Effector memory CD4-positive, alpha-beta T cell (primary cell): ENCODE data around the gene CHST1.

Experiments
- DNase-seq, 3 donors: peaks; one replicate each; pipeline ENCODE4 v3.0.0-alpha.2; 2020
- H3K27ac ChIP-seq: 2 replicates; pipeline ENCODE4 v1.7.0; 2013; ENCODE audit warnings: mild to moderate bottlenecking, low read length, moderate library complexity; ENCODE audit not compliant: insufficient read depth, poor library complexity, severe bottlenecking
- H3K27me3 ChIP-seq: replicated peaks from 2 replicates; pipeline ENCODE4 v1.7.0; 2013; ENCODE audit warnings: mild to moderate bottlenecking, low read length; ENCODE audit not compliant: insufficient read depth, control insufficient read depth, poor library complexity, severe bottlenecking
- H3K36me3 ChIP-seq: 2 replicates; pipeline ENCODE4 v1.7.0; 2013; ENCODE audit warnings: mild to moderate bottlenecking, low read length, moderate library complexity; ENCODE audit not compliant: control insufficient read depth, insufficient read depth
- H3K4me1 ChIP-seq: 2 replicates; pipeline ENCODE4 v1.7.0; 2013; ENCODE audit warnings: low read length, mild to moderate bottlenecking; ENCODE audit not compliant: control insufficient read depth, insufficient read depth, poor library complexity, severe bottlenecking
- H3K4me3 ChIP-seq: 2 replicates; pipeline ENCODE4 v1.7.0; 2013; ENCODE audit warnings: low read length, low read depth, mild to moderate bottlenecking; ENCODE audit not compliant: insufficient read depth, poor library complexity, severe bottlenecking
- H3K9me3 ChIP-seq: 2 replicates; pipeline ENCODE4 v1.7.0; 2013; ENCODE audit warnings: mild to moderate bottlenecking, low read length, moderate library complexity; ENCODE audit not compliant: control insufficient read depth

CHST1 gene

DNA sequence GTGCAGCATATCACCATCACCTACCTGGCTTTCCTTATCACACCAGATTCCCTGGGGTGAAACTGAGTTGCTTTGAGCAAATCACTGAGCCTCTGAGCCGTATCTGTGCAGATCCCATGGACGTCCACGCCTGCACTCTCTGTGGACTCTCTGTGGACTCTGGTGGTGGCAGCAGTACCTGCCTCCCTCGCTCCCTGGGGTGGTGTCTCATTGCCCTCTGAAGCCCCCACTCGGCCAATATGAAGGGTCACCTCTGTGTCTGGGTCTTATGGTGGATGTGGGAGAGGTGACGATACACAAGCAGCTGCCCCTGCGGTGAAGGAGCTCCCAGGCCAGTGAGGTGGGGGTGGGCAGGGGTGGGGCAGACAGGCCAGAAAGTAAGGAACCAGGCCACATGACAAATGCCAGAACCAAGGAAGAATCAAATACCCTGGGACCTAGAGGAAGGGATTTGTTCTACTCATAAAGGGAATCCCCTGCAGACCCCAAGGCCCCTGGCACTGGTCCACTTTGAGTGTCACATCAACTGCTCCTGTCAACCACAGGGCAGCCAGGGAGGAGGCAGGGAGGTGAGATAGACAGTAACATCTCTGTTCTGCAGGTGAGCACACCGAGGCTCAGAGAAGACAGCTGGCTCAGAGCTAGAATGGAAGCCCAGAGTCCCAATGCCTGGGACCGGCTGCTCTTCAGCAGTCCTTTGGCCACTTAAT lies 9.2 kb upstream of the CHST1 start:
- Histone ChIP-seq H3K27ac (no peak overlapping the region), H3K4me3 (no peak overlapping the region), H3K36me3 (no peaks in the 10 kb centered on the region), H3K9me3 (no peaks in the 10 kb centered on the region), H3K4me1 (no peaks in the 10 kb centered on the region), H3K27me3 (no peaks in the 10 kb centered on the region)
- DNase-seq, result no peak

DNA sequence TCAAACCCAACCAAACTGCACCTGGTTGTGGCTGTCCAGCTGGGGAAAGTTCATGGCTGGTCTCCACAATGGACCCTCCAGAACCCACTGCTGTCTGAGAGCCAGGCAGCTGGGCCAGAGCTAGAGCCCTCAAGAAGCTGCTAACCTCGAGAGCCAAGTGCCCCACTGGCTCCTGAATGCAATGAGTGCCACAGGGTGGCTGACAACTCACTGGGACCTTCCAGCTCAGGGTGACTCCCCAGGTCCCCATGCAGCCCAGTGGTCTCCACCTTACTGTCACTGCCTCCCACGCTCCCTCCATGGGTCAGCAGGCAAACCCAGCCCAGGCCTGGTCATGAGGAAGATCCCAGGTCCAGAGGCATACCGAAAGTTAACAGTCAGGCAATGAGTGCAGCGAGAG lies 8.0 kb upstream of the CHST1 start:
- Histone ChIP-seq H3K9me3 (no peaks in the 10 kb centered on the region), H3K27me3 (no peaks in the 10 kb centered on the region), H3K4me1 (no peaks in the 10 kb centered on the region), H3K27ac (no peak overlapping the region), H3K4me3 (no peak overlapping the region), H3K36me3 (no peaks in the 10 kb centered on the region)
- DNase-seq, result no peak

DNA sequence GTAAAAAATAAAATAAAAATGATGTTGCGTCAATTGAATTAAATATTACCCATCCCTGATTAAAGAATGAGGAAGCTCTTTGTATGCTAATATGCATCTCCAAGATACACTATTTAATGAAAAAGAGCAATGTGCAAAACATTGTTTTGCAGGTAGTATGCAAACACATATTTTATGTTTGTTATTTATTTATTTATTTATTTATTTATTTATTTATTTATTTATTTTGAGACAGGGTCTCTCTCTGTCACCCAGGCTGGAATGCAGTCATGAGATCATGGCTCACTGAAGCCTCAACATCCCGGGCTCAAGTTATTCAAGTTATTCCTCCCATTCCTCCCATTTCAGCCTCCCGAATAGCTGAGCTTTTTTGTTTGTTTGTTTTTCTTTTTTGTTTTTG lies 7.2 kb upstream of the CHST1 start:
- no peaks in the 10 kb centered on the region for H3K27me3 ChIP-seq

DNA sequence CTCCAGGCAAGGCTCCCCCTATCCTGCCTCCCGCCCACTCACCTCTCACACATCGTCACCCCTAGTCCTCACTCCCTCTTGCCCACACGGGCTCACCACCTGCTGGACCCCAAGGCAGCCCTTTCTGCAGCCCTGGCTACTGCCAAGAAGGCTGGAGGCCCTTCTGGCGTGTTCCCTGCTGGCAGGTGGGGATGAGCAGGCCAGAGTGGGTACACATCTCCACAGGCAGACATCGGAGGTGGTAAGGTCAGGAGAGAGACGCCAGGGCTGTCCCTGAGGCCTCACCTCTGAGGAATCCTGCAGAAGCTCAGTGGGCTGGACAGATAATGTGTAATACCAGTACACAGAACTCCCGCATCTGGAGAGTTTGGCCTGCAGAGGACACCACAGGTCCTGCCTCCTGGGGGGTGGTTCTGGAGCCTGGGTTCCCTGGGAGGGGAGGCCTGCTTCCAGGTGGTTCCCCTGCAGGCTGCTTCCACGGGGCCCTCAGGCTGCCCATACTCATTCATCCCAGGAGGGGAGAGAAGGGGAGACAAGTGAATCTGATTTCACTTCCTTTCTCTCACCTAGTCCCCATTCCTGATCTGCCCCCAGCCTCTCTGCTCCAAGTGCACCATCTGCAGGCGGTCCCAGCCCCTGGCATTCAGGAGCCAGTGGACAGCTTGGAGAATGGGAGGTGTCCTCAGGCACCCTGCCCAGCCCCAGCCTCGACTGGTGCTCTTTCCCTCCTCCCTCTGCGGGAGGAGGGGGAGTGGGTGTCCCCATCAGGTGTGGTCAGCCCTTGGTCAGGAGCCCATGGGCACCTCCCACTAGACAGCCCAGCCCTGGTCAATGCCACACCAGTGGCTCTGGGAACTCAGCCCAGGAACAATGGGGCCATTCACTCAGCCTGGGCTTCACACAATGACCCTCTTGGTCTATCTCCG lies 6.1 kb upstream of the CHST1 start:
- H3K27ac ChIP-seq, result no peak overlapping the region
- no peak overlapping the region for H3K4me3 ChIP-seq
- no peaks in the 10 kb centered on the region for H3K9me3 ChIP-seq
- H3K27me3 ChIP-seq, result no peaks in the 10 kb centered on the region
- DNase-seq, result no peak
- H3K4me1 ChIP-seq, result no peaks in the 10 kb centered on the region
- no peaks in the 10 kb centered on the region for H3K36me3 ChIP-seq

More for the DNA sequence above, 7.2 kb upstream of the CHST1 start:
- no peaks in the 10 kb centered on the region for H3K36me3 ChIP-seq
- H3K4me1 ChIP-seq, result no peaks in the 10 kb centered on the region
- H3K27ac ChIP-seq, result no peak overlapping the region
- H3K9me3 ChIP-seq, result no peaks in the 10 kb centered on the region
- no peak for DNase-seq
- H3K4me3 ChIP-seq, result no peak overlapping the region

DNA sequence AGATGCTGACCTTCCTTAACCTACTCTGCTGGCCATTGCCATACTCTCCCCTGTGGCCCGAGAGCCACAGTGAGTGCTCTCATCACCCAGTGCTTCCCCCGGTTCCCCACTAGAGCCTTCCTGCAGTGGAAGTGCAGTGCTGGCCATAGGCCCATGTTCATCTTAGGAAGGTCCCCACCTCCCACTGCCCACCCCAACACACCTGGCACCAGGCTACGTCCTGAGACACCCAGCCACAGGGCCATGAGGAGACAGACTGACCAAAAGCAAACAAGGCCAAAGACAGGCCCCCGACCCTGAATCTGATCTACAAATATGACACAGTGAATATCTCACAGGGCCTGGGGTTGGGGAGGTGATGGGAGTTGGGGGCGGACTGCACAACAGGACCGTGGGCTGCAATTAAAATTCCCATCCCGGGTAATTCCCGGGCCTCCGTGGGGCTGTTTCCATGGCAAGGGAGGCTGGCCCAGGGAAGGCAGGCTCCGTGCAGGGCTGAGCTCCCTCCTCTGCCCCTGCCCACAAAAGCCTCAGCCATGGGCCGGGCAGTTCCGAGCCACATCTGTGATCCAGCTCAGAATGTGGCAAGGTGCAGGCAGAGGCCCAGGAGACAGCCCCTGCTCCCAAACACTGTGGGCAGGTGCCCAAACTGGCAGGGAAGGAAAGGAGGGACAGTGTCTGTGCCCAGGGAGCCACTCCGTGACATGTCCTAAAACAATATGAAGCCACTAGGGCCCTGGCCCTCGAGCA lies 5.1 kb upstream of the CHST1 start:
- Histone ChIP-seq H3K9me3 (no peaks in the 10 kb centered on the region), H3K4me1 (peaks cover 3% of the 10 kb centered on the region), H3K27me3 (peaks cover 8% of the 10 kb centered on the region), H3K4me3 (no peak overlapping the region), H3K36me3 (no peaks in the 10 kb centered on the region), H3K27ac (no peak overlapping the region)
- no peak for DNase-seq

DNA sequence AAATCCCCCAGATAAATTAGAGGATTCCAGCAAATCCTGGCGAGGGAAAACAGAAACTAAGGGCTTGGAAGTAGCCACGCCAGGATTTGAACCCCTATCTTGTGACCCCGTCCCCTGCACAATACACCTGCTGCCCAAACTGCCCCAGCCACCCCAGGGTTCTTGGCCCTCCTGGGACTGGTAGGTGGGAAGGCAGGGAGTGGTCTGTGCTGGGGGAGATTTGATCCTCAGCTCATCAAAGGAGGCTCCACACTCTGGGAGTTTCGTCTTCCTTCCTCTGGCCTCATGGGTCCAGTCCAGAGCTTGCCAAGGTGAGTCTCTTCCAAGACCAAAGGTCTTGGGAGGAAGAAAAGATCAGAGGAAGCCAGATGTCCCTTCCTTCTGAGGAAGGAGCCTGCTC lies 4.5 kb upstream of the CHST1 start:
- Histone ChIP-seq H3K27ac (no peak overlapping the region), H3K36me3 (no peaks in the 10 kb centered on the region), H3K9me3 (no peaks in the 10 kb centered on the region), H3K4me3 (no peak overlapping the region), H3K4me1 (peaks cover 3% of the 10 kb centered on the region), H3K27me3 (peaks cover 9% of the 10 kb centered on the region)
- DNase-seq, result no peak

DNA sequence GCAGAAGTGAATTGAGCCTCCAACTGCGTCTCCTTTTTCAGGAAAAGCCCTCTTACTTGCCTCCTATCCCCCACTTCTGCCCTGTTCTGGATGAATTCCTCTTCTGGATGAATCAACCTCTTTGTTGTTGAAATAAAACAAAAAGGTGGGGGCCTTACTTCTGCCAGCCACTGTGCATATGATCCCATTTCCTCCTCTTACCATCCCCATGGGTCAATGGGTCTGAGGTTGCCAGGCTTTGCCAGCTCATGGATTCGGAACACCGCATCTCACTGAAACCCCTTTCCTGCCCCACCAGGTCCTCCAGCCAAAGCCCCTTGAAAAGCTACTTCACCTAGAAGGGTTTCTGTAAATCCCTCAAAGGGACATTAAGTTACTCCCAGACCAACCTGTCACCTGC lies 3.7 kb upstream of the CHST1 start:
- no peak for DNase-seq
- peaks cover 13% of the 10 kb centered on the region for H3K27me3 ChIP-seq
- no peak overlapping the region for H3K27ac ChIP-seq
- H3K9me3 ChIP-seq, result no peaks in the 10 kb centered on the region
- peaks cover 11% of the 10 kb centered on the region for H3K4me1 ChIP-seq
- no peaks in the 10 kb centered on the region for H3K36me3 ChIP-seq
- H3K4me3 ChIP-seq, result no peak overlapping the region

DNA sequence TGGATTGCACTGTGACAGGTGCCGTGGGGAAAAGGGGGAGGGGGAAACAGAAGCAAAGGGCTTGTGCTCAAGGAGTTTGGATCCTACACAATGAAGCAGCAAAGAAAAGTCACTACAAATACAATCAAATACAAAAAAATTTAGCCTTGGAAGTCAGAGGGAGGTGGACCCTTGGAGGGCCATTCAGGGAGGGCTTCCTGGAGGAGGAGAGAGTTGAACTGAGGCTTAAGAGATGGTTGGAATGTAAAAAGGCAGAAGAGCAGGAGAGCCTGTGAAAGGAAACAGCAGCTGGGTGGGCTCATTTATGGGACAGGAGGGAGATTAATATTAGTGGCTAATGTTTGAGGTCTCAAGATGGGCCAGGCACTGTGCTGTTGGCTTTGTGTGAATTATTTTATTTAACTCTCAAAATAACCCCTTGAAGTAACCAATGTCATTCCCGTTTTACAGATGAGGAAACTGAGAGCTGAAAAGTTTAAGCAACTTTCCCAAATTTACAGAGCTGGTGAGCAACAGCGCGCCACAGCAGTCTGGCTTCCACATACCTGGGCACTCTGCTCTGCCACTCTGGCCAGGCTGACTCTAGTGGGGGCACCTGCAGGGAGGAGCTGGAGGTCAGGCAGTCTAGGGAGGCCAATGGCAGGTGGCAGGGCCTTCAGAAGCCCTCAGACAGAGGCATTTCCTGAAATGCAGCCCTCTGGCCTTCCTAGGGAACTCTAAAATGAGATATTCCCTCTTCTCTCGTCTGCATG lies 2.7 kb upstream of the CHST1 start:
- Histone ChIP-seq H3K9me3 (no peaks in the 10 kb centered on the region), H3K4me3 (no peak overlapping the region), H3K36me3 (no peaks in the 10 kb centered on the region), H3K27me3 (peaks cover 23% of the 10 kb centered on the region), H3K4me1 (peaks cover 13% of the 10 kb centered on the region), H3K27ac (no peak overlapping the region)
- no peak for DNase-seq
